ENCODE results near the gene ARFGEF2.

- TF ChIP-seq POLR2A (IDR thresholded peaks at IDR 0.05) (no peak), EP300 (IDR thresholded peaks at IDR 0.05) (no peak)
- TF ChIP-seq, protein P1, sequence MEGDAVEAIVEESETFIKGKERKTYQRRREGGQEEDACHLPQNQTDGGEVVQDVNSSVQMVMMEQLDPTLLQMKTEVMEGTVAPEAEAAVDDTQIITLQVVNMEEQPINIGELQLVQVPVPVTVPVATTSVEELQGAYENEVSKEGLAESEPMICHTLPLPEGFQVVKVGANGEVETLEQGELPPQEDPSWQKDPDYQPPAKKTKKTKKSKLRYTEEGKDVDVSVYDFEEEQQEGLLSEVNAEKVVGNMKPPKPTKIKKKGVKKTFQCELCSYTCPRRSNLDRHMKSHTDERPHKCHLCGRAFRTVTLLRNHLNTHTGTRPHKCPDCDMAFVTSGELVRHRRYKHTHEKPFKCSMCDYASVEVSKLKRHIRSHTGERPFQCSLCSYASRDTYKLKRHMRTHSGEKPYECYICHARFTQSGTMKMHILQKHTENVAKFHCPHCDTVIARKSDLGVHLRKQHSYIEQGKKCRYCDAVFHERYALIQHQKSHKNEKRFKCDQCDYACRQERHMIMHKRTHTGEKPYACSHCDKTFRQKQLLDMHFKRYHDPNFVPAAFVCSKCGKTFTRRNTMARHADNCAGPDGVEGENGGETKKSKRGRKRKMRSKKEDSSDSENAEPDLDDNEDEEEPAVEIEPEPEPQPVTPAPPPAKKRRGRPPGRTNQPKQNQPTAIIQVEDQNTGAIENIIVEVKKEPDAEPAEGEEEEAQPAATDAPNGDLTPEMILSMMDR (IDR thresholded peaks at IDR 0.05): no peak
These were observed 45.6 kb upstream of the ARFGEF2 start for GRCh38 chr20:48875914-48876240.
